ENCODE data around the gene MGAT4D.

DNA sequence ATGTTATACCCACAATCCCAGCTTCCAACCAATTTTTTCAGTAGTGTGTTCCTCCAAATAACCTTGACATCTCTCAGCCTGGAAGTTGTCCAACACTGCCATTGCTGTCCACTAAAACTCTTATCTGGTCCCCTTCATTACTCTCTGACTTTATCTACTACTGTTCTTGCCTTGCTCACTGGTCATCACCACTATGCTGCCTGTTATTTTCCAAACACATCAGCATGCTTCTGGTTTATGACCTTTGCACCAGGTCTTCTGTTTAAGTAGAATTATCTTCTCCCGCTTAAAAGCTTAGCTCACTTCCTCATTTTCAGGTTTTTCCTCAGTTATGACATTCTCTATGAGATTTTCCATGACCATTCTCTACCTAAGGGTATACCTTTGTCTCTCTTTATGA is 31.3 kb upstream of the MGAT4D start:
- TF ChIP-seq, protein P1, sequence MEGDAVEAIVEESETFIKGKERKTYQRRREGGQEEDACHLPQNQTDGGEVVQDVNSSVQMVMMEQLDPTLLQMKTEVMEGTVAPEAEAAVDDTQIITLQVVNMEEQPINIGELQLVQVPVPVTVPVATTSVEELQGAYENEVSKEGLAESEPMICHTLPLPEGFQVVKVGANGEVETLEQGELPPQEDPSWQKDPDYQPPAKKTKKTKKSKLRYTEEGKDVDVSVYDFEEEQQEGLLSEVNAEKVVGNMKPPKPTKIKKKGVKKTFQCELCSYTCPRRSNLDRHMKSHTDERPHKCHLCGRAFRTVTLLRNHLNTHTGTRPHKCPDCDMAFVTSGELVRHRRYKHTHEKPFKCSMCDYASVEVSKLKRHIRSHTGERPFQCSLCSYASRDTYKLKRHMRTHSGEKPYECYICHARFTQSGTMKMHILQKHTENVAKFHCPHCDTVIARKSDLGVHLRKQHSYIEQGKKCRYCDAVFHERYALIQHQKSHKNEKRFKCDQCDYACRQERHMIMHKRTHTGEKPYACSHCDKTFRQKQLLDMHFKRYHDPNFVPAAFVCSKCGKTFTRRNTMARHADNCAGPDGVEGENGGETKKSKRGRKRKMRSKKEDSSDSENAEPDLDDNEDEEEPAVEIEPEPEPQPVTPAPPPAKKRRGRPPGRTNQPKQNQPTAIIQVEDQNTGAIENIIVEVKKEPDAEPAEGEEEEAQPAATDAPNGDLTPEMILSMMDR (IDR thresholded peaks at IDR 0.05), result no peak
- TF ChIP-seq POLR2A (IDR thresholded peaks at IDR 0.05), result no peak

Data from thyroid gland (tissue), 4 donors.